Lung (tissue), 12 donors: Measurements from ENCODE around the gene SRGN. TPM values are rescaled to one million over a fixed set of nuclear protein-coding genes. Genes with fewer than 3 reads are reported as not detected.

Source experiments
- ATAC-seq: fragments of 200-7000 bp; cut with Tn5 transposase; one replicate; pipeline ENCODE4 v1.9.1; 2020; ENCODE audit warnings: moderate number of reproducible peaks; ENCODE audit not compliant: insufficient read depth, low FRiP score
- DNase-seq, 3 donors: peaks; one replicate each; pipeline ENCODE4 v3.0.0-alpha.2; 2013 to 2017
- H3K27ac ChIP-seq, 2 donors: one replicate each; pipeline ENCODE4 v1.5.1; 2013; ENCODE audit warnings: mild to moderate bottlenecking in 2 of 2, moderate library complexity in 2 of 2, control low read depth in 1 of 2, inconsistent platforms in 1 of 2, low read depth in 1 of 2, low read length in 1 of 2
- H3K27me3 ChIP-seq, 3 donors: one replicate each; pipeline ENCODE4 v1.5.1; 2013; ENCODE audit warnings: low read length in 2 of 3; ENCODE audit not compliant: control insufficient read depth in 3 of 3, insufficient read depth in 3 of 3
- H3K36me3 ChIP-seq, 4 donors: one replicate each; pipeline ENCODE4 v1.5.1; 2013; ENCODE audit warnings: low read length in 4 of 4, mild to moderate bottlenecking in 1 of 4, moderate library complexity in 1 of 4; ENCODE audit not compliant: control insufficient read depth in 4 of 4, insufficient read depth in 4 of 4
- H3K4me1 ChIP-seq, 5 donors: one replicate each; pipeline ENCODE4 v1.5.1; 2013; ENCODE audit warnings: low read length in 5 of 5, mild to moderate bottlenecking in 2 of 5, moderate library complexity in 1 of 5; ENCODE audit not compliant: control insufficient read depth in 5 of 5, insufficient read depth in 5 of 5
- H3K4me3 ChIP-seq: one replicate; pipeline ENCODE4 v1.5.1; 2013; ENCODE audit warnings: mild to moderate bottlenecking, control low read depth, moderate library complexity
- H3K9ac ChIP-seq, 2 donors: one replicate each; pipeline ENCODE4 v1.5.1; 2013; ENCODE audit warnings: low read length in 2 of 2, control low read depth in 1 of 2; ENCODE audit not compliant: insufficient read depth in 1 of 2
- H3K9me3 ChIP-seq, 4 donors: one replicate each; pipeline ENCODE4 v1.5.1; 2013; ENCODE audit warnings: low read length in 3 of 4, mild to moderate bottlenecking in 1 of 4, moderate library complexity in 1 of 4; ENCODE audit not compliant: control insufficient read depth in 4 of 4, insufficient read depth in 3 of 4
- WGBS, 2 donors: extraction: QIAGEN DNeasy Blood & Tissue Kit; methylation state at CpG; one replicate each; pipeline ENCODE4 v1.1.7; 2013; 5-methylcytosine and 5-hydroxymethylcytosine counted together
- polyA plus RNA-seq, 2 donors: library from polyadenylated mRNA; stranded (reverse); fragments of 200-250 nt; gene quantifications; one replicate each; pipeline ENCODE4 v1.2.1, GENCODE V29; 2013
- total RNA-seq, 2 donors: library from RNA; depleted of rRNA in 1 of 2; stranded (reverse); fragments of >200 nt in 1 of 2; gene quantifications; one replicate each; pipeline ENCODE4 v1.2.1, GENCODE V29; 2014 to 2021
- TF ChIP-seq, protein P1 (sequence below): IDR thresholded peaks from 2 replicates; pipeline ENCODE4 v1.5.1; 2012; ENCODE audit warnings: mild to moderate bottlenecking; ENCODE audit errors: control extremely low read depth, extremely low read depth
- donor health status: control.
- donor health status: control.
- donor health status: Bipolar disorder and iron deficiency.
- donor health status: healthy.
- donor health status: DM: yes; HTN: yes; CAD: no.

Gene SRGN
- total and polyA plus RNA-seq, 4 donors: 58.1 to 1,336 (median 240) TPM

GRCh38 chr10:69096045-69096444, 8.1 kb downstream of the SRGN start:
- DNase-seq (no peak), ATAC-seq (no peak)
- Histone ChIP-seq H3K27ac (no peak overlapping the region), H3K4me1 (peaks cover 0 to 2% (median 0%) of the 10 kb centered on the region in 5 donors), H3K27me3 (no peaks in the 10 kb centered on the region), H3K9me3 (no peaks in the 10 kb centered on the region), H3K9ac (no peak overlapping the region), H3K4me3 (no peak overlapping the region), H3K36me3 (peaks cover 0 to 12% (median 0%) of the 10 kb centered on the region in 4 donors)
- WGBS, 2 donors: 28 to 55% methylated on average over 2 of the region's 2 CpGs
- TF ChIP-seq, protein P1, sequence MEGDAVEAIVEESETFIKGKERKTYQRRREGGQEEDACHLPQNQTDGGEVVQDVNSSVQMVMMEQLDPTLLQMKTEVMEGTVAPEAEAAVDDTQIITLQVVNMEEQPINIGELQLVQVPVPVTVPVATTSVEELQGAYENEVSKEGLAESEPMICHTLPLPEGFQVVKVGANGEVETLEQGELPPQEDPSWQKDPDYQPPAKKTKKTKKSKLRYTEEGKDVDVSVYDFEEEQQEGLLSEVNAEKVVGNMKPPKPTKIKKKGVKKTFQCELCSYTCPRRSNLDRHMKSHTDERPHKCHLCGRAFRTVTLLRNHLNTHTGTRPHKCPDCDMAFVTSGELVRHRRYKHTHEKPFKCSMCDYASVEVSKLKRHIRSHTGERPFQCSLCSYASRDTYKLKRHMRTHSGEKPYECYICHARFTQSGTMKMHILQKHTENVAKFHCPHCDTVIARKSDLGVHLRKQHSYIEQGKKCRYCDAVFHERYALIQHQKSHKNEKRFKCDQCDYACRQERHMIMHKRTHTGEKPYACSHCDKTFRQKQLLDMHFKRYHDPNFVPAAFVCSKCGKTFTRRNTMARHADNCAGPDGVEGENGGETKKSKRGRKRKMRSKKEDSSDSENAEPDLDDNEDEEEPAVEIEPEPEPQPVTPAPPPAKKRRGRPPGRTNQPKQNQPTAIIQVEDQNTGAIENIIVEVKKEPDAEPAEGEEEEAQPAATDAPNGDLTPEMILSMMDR: no peak

DNA sequence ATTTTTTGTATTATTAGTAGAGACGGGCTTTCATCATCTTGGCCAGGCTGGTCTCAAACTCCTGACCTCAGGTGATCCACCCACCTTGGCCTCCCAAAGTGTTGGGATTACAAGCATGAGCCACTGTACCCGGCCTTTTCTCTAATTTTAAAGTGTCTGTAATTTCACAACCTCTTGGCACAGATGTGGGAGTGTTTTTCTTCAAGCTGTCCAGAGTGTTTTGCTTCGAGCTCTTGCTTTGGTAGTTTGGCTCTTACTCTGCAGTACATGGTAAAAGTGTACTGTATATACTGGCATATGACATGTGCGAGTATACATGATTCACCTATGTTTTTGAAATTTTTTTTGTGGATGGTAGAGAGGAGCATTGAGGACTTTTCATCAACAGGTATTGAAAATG, 9.8 kb downstream of the SRGN start:
- TF ChIP-seq, protein P1: no peak
- no peak overlapping the region for H3K9ac ChIP-seq
- H3K27me3 ChIP-seq: no peaks in the 10 kb centered on the region
- ATAC-seq (no peak), DNase-seq (no peak)
- peaks cover 0 to 2% (median 0%) of the 10 kb centered on the region in 5 donors for H3K4me1 ChIP-seq
- WGBS, 2 donors: 34 to 67% methylated on average over 4 of the region's 4 CpGs
- H3K9me3 ChIP-seq: no peaks in the 10 kb centered on the region
- peaks cover 0 to 13% (median 0%) of the 10 kb centered on the region in 4 donors for H3K36me3 ChIP-seq
- H3K27ac ChIP-seq: no peak overlapping the region
- no peak overlapping the region for H3K4me3 ChIP-seq

DNA sequence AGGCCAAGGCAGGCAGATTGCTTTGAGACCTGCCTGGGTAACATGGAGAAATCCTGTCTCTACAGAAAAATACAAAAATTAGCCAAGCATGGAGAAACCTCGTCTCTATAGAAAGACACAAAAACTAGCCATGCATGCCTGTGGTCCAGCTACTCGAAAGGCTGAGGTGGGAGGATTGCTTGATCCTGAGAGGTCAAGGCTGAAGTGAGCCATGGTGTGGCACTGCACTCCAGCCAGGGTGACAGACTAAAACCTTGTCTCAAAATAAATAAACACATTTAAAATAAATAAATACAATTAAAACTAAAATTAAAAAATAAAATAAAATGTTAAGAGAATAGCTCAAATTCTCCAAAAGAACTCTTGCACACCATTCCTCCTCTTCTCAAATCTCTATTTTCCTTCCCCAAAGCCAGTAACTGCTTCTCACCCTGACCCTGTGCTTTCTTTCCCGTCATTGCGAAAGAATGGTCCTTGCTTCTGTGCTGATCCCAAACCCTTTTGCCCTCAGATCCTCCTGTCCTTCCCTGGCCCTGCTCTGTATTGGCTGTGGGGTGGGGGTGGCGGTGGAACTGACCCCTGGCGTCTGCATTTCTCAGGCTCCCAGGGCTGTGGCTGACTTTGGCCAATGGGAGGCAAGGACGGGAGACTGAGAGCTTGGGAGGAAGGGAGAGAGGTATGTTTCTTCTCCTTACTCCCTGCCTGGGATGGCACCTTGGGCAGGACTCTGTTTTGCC, 12.4 kb downstream of the SRGN start:
- Histone ChIP-seq H3K4me1 (no peaks in the 10 kb centered on the region), H3K27ac (no peak overlapping the region), H3K36me3 (peaks cover 0 to 16% (median 0%) of the 10 kb centered on the region in 4 donors), H3K9ac (no peak overlapping the region), H3K9me3 (peaks cover 0 to 2% (median 0%) of the 10 kb centered on the region in 4 donors), H3K27me3 (no peaks in the 10 kb centered on the region), H3K4me3 (no peak overlapping the region)
- ATAC-seq (no peak), DNase-seq (no peak)
- TF ChIP-seq, protein P1: no peak
- WGBS, 2 donors: 45 to 61% methylated on average over 7 of the region's 7 CpGs
